ENCODE data around the gene CCNB1IP1. TPM values are rescaled to one million over a fixed set of nuclear protein-coding genes. Genes with fewer than 3 reads are reported as not detected.
A peak's percentile ranks its signal among the peaks of the same experiment; 100 is the strongest.
"Not testable (repeated sequence)": the region's sequence is repeated elsewhere in the genome, so short reads cannot be mapped to it uniquely, and the experiment has no call there.

Gene CCNB1IP1
- polyA plus RNA-seq, 2 donors: 28.5 to 31.6 TPM

DNA sequence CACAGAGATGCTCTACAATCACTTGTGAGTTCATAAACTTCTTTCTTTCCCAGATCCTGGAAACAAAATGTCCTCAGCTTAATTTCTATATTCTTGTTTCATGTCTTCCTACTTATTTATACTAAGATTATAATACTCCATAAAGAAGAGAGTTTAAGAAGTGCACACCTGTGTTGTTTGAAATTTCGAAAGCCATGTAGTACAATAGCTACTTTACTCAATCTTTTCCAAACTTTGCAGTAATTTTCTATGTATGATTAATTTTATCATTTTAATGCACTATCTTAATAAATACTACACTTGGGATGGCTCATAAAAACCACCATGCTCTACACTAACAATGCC, 27.0 kb downstream of the CCNB1IP1 start:
- H3K27ac ChIP-seq (ENCODE audit: low read depth in 2 of 2, low read length in 1 of 2): no peak overlapping the region
- no peak overlapping the region for H3K4me3 ChIP-seq (ENCODE audit: low read depth in 1 of 2, low read length in 2 of 2)
- 93 to 97% methylated on average over 1 of the region's 1 CpG for WGBS, 2 donors

DNA sequence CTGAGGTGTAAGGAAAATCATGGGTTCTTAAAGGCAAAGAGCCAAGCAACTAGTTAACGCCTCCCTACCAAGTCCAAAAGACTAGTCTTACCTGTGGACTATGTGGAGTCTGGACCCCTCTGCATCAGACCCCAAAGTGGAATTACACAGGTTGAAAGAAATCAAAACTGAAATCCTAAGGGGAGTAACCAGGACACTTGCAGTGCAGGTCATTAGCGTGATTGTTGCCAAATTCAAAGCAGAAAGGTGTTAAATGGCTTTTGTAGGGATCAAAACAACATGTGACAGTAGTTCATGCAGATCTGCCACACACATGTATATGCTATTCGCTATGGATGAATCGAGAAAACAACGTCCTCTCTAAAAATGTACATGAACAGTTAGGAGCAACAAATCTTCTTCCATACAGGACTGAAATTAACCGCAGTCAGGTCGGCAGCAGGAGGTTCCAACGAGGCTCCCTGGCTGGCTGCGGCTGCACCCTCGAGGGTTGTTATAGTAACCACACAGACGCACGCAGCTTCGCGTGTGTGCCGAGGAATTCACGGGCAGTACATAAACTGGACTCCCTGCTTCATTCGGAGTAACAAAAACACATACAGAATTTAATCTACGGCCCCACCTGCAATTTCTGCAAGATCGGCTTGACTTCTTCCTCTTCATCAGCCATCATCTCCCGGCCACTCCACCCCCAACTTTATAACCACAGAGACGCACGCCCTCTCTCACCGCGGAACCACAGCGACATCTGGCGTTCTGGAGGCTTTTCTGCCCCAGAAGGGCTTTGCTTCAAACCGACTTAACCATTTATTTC, 27.6 kb downstream of the CCNB1IP1 start, which contains the start of gene TTC5:
TSS of gene TTC5 (minus strand) at position 687 of the 814 bp plus-strand sequence. CDS start at position 673, 14 bp downstream.
- Histone ChIP-seq H3K27ac (ENCODE audit: low read depth in 2 of 2, low read length in 1 of 2) (peak within 1 kb of the TSS; percentile 0 to 73), H3K4me1 (ENCODE audit: control insufficient read depth in 2 of 2, insufficient read depth in 2 of 2, low read length in 1 of 2) (no peaks in the 10 kb centered on the region), H3K4me3 (ENCODE audit: low read depth in 1 of 2, low read length in 2 of 2) (peak within 1 kb of the TSS; percentile 54 to 98), H3K36me3 (ENCODE audit: control insufficient read depth in 2 of 2, insufficient read depth in 2 of 2, low read length in 1 of 2) (peaks cover 5% of the 10 kb centered on the region in 2 donors), H3K9me3 (ENCODE audit: control insufficient read depth in 2 of 2, insufficient read depth in 1 of 2, low read depth in 1 of 2, low read length in 1 of 2) (no peaks in the 10 kb centered on the region), H3K27me3 (ENCODE audit: control insufficient read depth in 1 of 2, insufficient read depth in 2 of 2, low read length in 2 of 2) (no peaks in the 10 kb centered on the region)
- 1% methylated on average over 27 of the region's 27 CpGs for WGBS, 2 donors

More for the DNA sequence above, 27.0 kb downstream of the CCNB1IP1 start:
- Histone ChIP-seq H3K4me1 (ENCODE audit: control insufficient read depth in 2 of 2, insufficient read depth in 2 of 2, low read length in 1 of 2) (no peaks in the 10 kb centered on the region), H3K36me3 (ENCODE audit: control insufficient read depth in 2 of 2, insufficient read depth in 2 of 2, low read length in 1 of 2) (peaks cover 2 to 4% of the 10 kb centered on the region in 2 donors), H3K9me3 (ENCODE audit: control insufficient read depth in 2 of 2, insufficient read depth in 1 of 2, low read depth in 1 of 2, low read length in 1 of 2) (no peaks in the 10 kb centered on the region), H3K27me3 (ENCODE audit: control insufficient read depth in 1 of 2, insufficient read depth in 2 of 2, low read length in 2 of 2) (no peaks in the 10 kb centered on the region)

DNA sequence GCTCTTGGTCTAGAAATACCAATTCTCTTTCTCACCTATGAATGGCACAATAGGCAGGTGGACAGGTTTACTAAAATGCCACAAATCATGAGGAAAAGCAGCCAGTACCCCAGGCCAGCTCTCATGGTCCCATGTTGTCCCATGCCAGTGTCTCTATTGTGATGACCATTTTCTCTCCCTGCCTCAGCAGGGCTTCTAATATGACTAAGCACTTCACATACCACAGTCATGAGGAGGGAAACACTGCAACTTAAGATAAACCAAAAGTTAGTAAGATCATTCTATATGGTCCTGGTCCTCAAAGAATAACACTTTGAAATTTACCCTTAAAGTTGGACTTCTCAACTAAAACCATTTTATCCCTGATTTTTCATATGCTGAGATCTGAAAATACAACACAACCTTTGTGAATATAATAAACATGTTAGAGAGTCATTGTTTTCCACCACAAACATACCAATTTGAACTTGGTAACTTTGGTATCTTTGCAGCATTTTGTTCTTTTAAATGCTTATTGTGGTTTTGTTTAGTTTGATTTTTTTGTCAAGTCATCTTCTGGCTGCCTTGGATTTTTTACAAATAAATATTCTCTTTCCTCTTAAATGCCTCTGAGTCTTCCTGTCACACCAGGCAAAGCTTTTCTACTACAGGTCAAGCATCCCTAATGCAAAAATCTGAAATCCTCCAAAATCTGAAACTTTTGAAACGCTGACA, 30.9 kb downstream of the CCNB1IP1 start:
- Histone ChIP-seq H3K9me3 (ENCODE audit: control insufficient read depth in 2 of 2, insufficient read depth in 1 of 2, low read depth in 1 of 2, low read length in 1 of 2) (no peaks in the 10 kb centered on the region), H3K36me3 (ENCODE audit: control insufficient read depth in 2 of 2, insufficient read depth in 2 of 2, low read length in 1 of 2) (peaks cover 11 to 17% of the 10 kb centered on the region in 2 donors), H3K27ac (ENCODE audit: low read depth in 2 of 2, low read length in 1 of 2) (no peak overlapping the region), H3K4me1 (ENCODE audit: control insufficient read depth in 2 of 2, insufficient read depth in 2 of 2, low read length in 1 of 2) (no peaks in the 10 kb centered on the region), H3K4me3 (ENCODE audit: low read depth in 1 of 2, low read length in 2 of 2) (no peak overlapping the region), H3K27me3 (ENCODE audit: control insufficient read depth in 1 of 2, insufficient read depth in 2 of 2, low read length in 2 of 2) (no peaks in the 10 kb centered on the region)
- 90 to 93% methylated on average over 1 of the region's 1 CpG for WGBS, 2 donors

DNA sequence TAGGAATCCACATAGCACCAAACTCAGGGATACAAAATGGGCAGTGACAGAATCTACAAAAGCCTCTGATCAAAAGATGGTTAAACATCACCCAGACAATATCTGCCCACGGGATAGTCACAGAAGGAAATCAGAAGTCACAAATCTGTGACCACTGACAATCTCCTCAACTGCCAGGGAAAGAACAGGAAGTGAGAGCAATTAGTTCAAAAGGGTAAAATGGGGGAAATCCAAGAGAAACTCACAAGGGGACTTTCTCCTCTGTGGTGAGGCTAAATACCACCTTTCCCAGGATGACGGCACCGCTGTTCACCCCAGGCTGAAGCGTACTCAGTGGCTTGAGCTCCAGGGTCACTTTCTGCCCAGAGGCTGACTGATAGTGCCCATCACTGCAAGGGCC, 38.0 kb downstream of the CCNB1IP1 start:
- Histone ChIP-seq H3K4me1 (ENCODE audit: control insufficient read depth in 2 of 2, insufficient read depth in 2 of 2, low read length in 1 of 2) (no peaks in the 10 kb centered on the region), H3K36me3 (ENCODE audit: control insufficient read depth in 2 of 2, insufficient read depth in 2 of 2, low read length in 1 of 2) (peaks cover 11 to 16% of the 10 kb centered on the region in 2 donors), H3K27ac (ENCODE audit: low read depth in 2 of 2, low read length in 1 of 2) (no peak overlapping the region), H3K4me3 (ENCODE audit: low read depth in 1 of 2, low read length in 2 of 2) (no peak overlapping the region), H3K27me3 (ENCODE audit: control insufficient read depth in 1 of 2, insufficient read depth in 2 of 2, low read length in 2 of 2) (no peaks in the 10 kb centered on the region), H3K9me3 (ENCODE audit: control insufficient read depth in 2 of 2, insufficient read depth in 1 of 2, low read depth in 1 of 2, low read length in 1 of 2) (no peaks in the 10 kb centered on the region)
- 73 to 75% methylated on average over 4 of the region's 4 CpGs for WGBS, 2 donors

DNA sequence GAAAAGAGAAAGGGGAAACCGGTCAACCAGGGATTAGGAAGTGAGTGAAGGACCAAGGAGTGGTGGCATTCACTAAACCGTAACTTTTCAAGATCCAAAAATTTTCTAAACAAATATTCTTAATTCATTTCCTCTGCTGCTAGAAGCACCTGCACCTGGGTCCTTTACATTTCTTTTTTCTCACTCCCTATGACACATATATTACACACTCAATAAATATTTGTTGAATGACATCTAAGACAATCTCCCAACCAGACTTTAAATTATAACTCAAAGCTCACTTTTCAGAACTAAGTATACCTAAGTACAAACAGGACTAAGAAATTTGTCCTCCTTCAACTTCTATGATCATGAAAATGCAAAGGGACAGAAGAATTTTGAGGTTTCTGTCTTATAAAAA, 38.4 kb downstream of the CCNB1IP1 start:
- Histone ChIP-seq H3K36me3 (ENCODE audit: control insufficient read depth in 2 of 2, insufficient read depth in 2 of 2, low read length in 1 of 2) (peaks cover 11 to 17% of the 10 kb centered on the region in 2 donors), H3K4me1 (ENCODE audit: control insufficient read depth in 2 of 2, insufficient read depth in 2 of 2, low read length in 1 of 2) (no peaks in the 10 kb centered on the region), H3K27ac (ENCODE audit: low read depth in 2 of 2, low read length in 1 of 2) (no peak overlapping the region), H3K4me3 (ENCODE audit: low read depth in 1 of 2, low read length in 2 of 2) (no peak overlapping the region), H3K9me3 (ENCODE audit: control insufficient read depth in 2 of 2, insufficient read depth in 1 of 2, low read depth in 1 of 2, low read length in 1 of 2) (no peaks in the 10 kb centered on the region), H3K27me3 (ENCODE audit: control insufficient read depth in 1 of 2, insufficient read depth in 2 of 2, low read length in 2 of 2) (no peaks in the 10 kb centered on the region)
- WGBS, 2 donors: 77 to 92% methylated on average over 2 of the region's 2 CpGs

DNA sequence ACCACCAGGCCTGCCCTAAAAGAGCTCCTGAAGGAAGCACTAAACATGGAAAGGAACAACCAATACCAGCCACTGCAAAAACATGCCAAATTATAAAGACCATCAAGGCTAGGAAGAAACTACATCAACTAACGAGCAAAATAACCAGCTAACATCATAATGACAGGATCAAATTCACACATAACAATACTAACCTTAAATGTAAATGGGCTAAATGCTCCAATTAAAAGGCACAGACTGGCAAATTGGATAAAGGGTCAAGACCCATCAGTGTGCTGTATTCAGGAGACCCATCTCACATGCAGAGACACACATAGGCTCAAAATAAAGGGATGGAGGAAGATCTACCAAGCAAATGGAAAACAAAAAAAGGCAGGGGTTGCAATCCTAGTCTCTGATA, 51.1 kb downstream of the CCNB1IP1 start:
- H3K4me3 ChIP-seq (ENCODE audit: low read depth in 1 of 2, low read length in 2 of 2); H3K27ac ChIP-seq (ENCODE audit: low read depth in 2 of 2, low read length in 1 of 2); H3K9me3 ChIP-seq (ENCODE audit: control insufficient read depth in 2 of 2, insufficient read depth in 1 of 2, low read depth in 1 of 2, low read length in 1 of 2); H3K4me1 ChIP-seq (ENCODE audit: control insufficient read depth in 2 of 2, insufficient read depth in 2 of 2, low read length in 1 of 2); H3K36me3 ChIP-seq (ENCODE audit: control insufficient read depth in 2 of 2, insufficient read depth in 2 of 2, low read length in 1 of 2); H3K27me3 ChIP-seq (ENCODE audit: control insufficient read depth in 1 of 2, insufficient read depth in 2 of 2, low read length in 2 of 2): not testable (repeated sequence)
- 100% methylated on average over 1 of the region's 1 CpG for WGBS, 2 donors

DNA sequence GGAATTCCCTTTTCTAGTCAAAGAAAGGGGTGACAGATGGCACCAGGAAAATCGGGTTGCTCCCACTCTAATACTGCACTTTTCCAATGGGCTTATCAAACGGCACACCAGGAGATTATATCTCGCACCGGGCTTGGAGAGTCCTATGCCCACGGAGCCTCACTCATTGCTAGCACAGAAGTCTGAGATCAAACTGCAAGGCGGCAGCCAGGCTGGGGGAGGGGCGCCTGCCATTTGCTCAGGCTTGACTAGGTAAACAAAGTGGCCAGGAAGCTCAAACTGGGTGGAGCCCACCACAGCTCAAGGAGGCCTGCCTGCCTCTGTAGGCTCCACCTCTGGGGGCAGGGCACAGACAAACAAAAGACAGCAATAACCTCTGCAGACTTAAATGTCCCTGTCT, 52.8 kb downstream of the CCNB1IP1 start:
- H3K4me3 ChIP-seq (ENCODE audit: low read depth in 1 of 2, low read length in 2 of 2); H3K9me3 ChIP-seq (ENCODE audit: control insufficient read depth in 2 of 2, insufficient read depth in 1 of 2, low read depth in 1 of 2, low read length in 1 of 2); H3K4me1 ChIP-seq (ENCODE audit: control insufficient read depth in 2 of 2, insufficient read depth in 2 of 2, low read length in 1 of 2); H3K27ac ChIP-seq (ENCODE audit: low read depth in 2 of 2, low read length in 1 of 2); H3K27me3 ChIP-seq (ENCODE audit: control insufficient read depth in 1 of 2, insufficient read depth in 2 of 2, low read length in 2 of 2); H3K36me3 ChIP-seq (ENCODE audit: control insufficient read depth in 2 of 2, insufficient read depth in 2 of 2, low read length in 1 of 2): not testable (repeated sequence)
- 88 to 94% methylated on average over 7 of the region's 7 CpGs for WGBS, 2 donors

DNA sequence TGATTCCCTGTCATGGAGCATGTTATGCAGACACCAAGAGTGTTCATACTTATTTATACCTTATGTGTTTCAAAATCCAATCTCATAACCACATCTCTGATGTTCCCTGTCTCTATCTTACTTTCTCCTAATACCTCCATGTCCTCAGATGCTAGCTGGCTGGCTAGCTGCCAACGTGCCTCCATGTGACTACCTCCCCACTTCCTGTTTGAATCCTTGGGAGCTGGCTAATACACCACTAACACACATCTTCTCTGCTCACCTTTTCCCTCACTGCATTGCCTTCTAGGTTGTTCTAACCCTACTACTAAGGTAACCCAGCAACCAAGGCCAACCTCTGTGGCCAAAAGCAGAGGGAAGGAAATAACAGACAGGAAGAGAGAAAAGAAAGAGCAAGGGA, 54.7 kb downstream of the CCNB1IP1 start:
- H3K27me3 ChIP-seq (ENCODE audit: control insufficient read depth in 1 of 2, insufficient read depth in 2 of 2, low read length in 2 of 2): no peaks in the 10 kb centered on the region
- 61 to 71% methylated on average over 1 of the region's 1 CpG for WGBS, 2 donors
- no peaks in the 10 kb centered on the region for H3K36me3 ChIP-seq (ENCODE audit: control insufficient read depth in 2 of 2, insufficient read depth in 2 of 2, low read length in 1 of 2)

DNA sequence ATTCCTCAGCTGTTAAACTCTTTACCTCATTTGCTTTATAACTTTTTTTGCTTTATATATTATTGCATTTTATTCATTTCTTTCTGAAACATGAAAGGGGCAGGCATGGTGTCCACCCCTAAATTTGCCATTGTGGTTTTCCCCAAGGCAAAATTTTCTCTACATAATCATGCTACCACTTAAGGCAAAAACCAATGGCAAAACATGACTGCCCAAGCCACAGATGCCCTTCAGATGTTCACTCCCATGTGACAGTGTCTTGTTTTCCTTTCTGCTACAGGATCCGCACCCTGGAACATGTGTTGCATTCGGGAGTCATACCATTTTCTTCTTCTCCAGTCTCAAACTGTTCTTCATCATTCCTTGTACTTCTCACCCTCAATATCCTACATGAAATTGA, 55.7 kb downstream of the CCNB1IP1 start:
- Histone ChIP-seq H3K4me1 (ENCODE audit: control insufficient read depth in 2 of 2, insufficient read depth in 2 of 2, low read length in 1 of 2) (no peaks in the 10 kb centered on the region), H3K27me3 (ENCODE audit: control insufficient read depth in 1 of 2, insufficient read depth in 2 of 2, low read length in 2 of 2) (no peaks in the 10 kb centered on the region), H3K27ac (ENCODE audit: low read depth in 2 of 2, low read length in 1 of 2) (no peak overlapping the region), H3K4me3 (ENCODE audit: low read depth in 1 of 2, low read length in 2 of 2) (no peak overlapping the region), H3K36me3 (ENCODE audit: control insufficient read depth in 2 of 2, insufficient read depth in 2 of 2, low read length in 1 of 2) (no peaks in the 10 kb centered on the region), H3K9me3 (ENCODE audit: control insufficient read depth in 2 of 2, insufficient read depth in 1 of 2, low read depth in 1 of 2, low read length in 1 of 2) (no peaks in the 10 kb centered on the region)
- WGBS, 2 donors: 94 to 98% methylated on average over 2 of the region's 2 CpGs

More for the DNA sequence above, 54.7 kb downstream of the CCNB1IP1 start:
- Histone ChIP-seq H3K4me1 (ENCODE audit: control insufficient read depth in 2 of 2, insufficient read depth in 2 of 2, low read length in 1 of 2) (no peaks in the 10 kb centered on the region), H3K9me3 (ENCODE audit: control insufficient read depth in 2 of 2, insufficient read depth in 1 of 2, low read depth in 1 of 2, low read length in 1 of 2) (no peaks in the 10 kb centered on the region), H3K27ac (ENCODE audit: low read depth in 2 of 2, low read length in 1 of 2) (no peak overlapping the region), H3K4me3 (ENCODE audit: low read depth in 1 of 2, low read length in 2 of 2) (no peak overlapping the region)
